GM19240 (cell line): ENCODE data around the gene TUBA3E.
"Not testable (repeated sequence)": the region's sequence is repeated elsewhere in the genome, so short reads cannot be mapped to it uniquely, and the experiment has no call there.

Experiments used
- DNase-seq: peaks from one replicate; pipeline ENCODE4 v3.0.0; 2011; ENCODE audit warnings: low spot score; ENCODE audit not compliant: insufficient read length

TUBA3E gene

DNA sequence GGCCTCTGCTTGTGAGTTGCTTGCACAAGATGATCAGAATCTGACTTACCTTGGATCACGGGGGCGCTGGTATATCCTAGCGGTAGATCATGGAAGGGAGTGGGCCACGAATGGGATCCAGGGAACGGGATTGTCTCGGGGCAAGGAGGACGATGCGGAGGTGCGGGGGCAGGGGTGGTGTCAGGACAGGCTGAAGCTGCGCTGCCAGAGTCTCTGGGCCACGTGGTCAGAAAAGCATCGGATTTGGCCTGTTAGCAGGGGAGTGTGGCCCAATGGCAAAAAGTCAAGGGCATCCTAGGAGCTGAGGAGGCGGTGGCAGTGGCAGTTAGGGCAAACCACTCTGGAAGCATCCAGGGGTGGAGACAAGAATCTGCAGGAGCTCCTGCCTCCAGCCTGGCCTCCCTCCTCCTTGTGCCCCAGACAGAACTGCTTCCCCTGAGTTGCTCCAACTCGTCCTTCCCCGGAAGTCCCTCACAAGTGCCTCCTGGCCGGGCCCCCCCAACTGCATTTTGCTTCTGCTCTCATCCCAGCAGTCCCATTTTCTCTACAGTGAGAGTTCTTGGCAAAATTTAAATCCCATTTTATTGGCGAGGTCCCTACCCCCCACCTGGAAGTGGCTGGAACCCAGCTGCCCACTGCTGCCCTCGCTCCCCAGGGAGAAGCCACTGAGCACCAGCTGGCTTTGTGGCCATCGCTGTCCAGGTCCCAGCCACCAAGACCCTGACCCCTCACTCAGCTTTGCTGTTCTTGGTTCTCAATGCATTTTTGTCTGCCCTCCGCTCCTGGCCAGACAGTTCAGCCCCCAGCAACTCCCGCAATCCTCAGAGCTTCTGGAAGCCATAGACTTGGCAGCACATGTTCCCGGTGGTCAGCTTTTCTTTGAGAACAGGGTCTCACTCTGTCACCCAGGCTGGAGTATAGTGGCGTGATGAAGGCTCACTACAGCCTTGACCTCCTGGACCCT lies 47.8 kb downstream of the TUBA3E start:
- DNase-seq = no peak

DNA sequence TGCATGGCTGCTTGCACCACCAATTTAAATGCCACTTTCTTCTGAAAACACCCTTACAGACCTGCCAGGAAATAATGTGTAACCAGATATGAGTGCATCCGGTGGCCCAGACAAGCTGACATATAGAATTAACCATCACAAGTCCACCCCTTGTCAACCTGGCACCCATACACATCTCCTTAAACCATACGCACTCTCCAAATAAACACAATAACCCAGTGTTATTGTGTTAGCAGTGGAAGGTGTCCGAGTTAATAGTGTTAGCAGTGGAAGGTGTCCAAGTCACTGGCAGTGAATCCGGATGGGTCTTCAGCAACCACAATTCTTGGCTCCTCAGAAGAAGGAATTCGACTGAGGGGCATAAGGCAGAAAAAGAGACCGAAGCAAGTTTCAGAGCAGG lies 49.7 kb downstream of the TUBA3E start:
- DNase-seq = not testable (repeated sequence)

DNA sequence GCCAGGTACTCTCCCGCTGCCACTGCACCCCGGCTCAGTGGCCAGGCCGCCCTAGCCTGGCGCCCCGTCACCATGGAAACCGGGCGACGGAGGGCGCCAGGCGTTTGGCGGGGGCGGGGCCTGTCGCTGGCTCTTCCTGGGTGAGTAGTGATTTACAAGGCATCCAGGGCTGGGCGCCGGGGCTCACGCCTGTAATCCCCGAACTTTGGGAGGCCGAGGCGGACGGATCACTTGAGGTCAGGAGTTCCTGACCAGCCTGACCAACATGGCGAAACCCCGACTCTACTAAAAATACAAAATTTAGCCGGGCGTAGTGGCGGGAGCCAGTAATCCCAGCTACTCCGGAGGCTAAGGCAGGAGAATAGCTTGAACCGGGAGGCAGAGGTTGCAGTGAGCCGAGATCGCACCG lies 53.2 kb downstream of the TUBA3E start, which contains the start of gene CCDC74B:
Gene CCDC74B (minus strand): TSS at position 107 of the 409 bp plus-strand sequence. CDS start 116 bp downstream, outside the sequence.
- DNase-seq = not testable (repeated sequence)

DNA sequence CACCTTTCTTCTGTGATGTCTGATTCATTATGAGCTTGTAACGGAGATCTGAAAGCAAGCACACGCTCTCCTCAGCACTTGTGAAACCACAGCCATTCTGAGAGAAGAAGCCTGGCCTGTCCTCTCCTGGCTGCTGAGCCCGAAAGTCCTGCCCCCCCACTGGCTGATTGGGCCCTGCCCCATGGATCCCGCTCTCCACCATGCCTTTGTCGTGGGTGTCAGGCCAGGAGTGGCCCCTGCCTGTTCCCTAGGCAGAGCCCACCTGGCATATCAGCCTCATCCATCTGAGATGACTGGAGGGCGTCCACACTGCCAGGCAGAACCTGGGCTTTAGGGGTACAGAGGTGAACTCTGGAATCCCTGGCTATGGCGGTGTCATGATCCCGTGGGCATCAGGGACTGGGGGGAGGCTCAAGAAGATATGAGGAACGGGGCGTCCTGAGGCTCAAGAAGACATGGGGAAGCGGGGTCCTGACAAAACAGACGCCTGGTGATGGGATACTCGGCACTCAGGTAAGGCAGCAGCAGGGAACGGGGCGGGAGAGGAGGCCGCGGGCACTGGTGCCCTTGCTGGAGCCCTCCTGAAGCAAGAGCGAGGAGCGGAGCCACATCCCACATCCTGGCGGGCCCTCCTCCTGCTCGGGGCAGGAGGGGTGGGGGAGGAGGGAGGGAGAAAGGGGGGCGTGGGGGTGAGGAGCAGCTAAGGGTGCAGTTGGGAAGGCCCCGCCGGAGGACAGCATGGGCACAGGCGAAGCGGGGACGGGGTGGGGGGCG lies 54.8 kb downstream of the TUBA3E start:
- DNase-seq = not testable (repeated sequence)

DNA sequence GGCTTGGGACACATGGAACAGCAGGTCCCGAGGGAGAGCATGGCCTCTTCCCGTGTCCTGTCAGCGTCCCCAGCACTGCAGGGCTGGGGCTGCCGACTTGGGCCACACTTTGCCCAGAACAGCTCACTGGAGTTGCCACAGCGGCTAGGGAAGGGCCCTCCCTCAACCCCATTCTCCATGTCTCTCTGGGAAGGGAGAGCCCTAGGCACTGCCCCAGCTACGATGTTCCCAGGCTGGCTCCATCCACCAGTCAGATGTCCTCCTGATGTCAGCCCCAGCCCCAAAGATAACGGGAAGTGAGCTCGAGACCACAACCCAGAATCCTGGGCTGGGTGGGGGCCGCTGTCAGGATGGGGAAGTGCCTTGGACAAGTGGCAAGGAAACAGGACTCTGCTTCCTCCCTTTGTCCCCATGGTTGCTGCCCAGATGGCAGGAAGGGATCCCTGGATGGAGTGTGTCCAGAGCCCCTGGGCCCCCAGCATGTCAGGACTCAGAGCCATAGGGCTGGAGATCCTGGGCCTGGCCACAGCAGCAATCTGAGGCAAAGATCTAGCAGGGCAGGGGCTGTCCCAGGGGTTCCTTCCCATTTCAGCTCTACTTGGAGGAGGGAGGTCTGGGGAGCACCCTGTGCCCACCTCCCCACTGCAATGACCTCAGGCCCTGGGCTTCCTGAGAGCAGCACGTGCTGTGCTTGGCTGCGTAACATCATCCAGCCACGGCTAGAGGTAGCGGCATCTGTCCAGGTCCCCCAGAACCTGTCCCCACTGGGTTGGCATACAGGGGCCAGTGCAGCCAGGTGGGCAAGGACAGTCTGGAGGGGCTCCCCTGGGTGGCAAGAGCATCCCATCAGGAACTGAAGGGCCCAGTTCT lies 55.6 kb downstream of the TUBA3E start:
- not testable (repeated sequence) for DNase-seq
